ENCODE measurements around the gene PTF1A. TPM values are rescaled to one million over a fixed set of nuclear protein-coding genes. Genes with fewer than 3 reads are reported as not detected.

PTF1A gene
- total RNA-seq, 1 donor from 2014 or later = not detected

- no peak for DNase-seq (ENCODE audit: low spot score)
- Mint-ChIP-seq H3K4me3 (ENCODE audit: low read depth) (no peak overlapping the region), H3K27ac (no peak overlapping the region), H3K9me3 (no peaks in the 10 kb centered on the region), H3K36me3 (ENCODE audit: low read depth) (no peaks in the 10 kb centered on the region), H3K27me3 (ENCODE audit: low read depth) (peaks cover 70% of the 10 kb centered on the region), H3K4me1 (ENCODE audit: low read depth) (no peaks in the 10 kb centered on the region)
- intact Hi-C loops (cut with micrococcal nuclease) = loop anchor here (10.0 kb wide), 1 partner anchor 1698 kb away; no protein-coding TSS in a partner anchor
Measured at GRCh38 chr10:23192712-23193434, 761 bp downstream of the PTF1A start.

GRCh38 chr10:23193435-23194074, 1.4 kb downstream of the PTF1A start:
- H3K36me3 Mint-ChIP-seq (ENCODE audit: low read depth) = no peaks in the 10 kb centered on the region
- H3K4me1 Mint-ChIP-seq (ENCODE audit: low read depth) = no peaks in the 10 kb centered on the region
- intact Hi-C loops (cut with micrococcal nuclease) = loop anchor here (2.0 to 10.0 kb wide), 2 partner anchors 21 to 1699 kb away; no protein-coding TSS in a partner anchor
- no peak overlapping the region for H3K4me3 Mint-ChIP-seq (ENCODE audit: low read depth)
- peaks cover 70% of the 10 kb centered on the region for H3K27me3 Mint-ChIP-seq (ENCODE audit: low read depth)
- DNase-seq (ENCODE audit: low spot score) = no peak
- no peaks in the 10 kb centered on the region for H3K9me3 Mint-ChIP-seq
- H3K27ac Mint-ChIP-seq = peak overlapping the region; percentile 60

GRCh38 chr10:23194471-23194965, 2.4 kb downstream of the PTF1A start:
- H3K27me3 Mint-ChIP-seq (ENCODE audit: low read depth) = peaks cover 66% of the 10 kb centered on the region
- H3K4me1 Mint-ChIP-seq (ENCODE audit: low read depth) = no peaks in the 10 kb centered on the region
- no peak for DNase-seq (ENCODE audit: low spot score)
- no peaks in the 10 kb centered on the region for H3K9me3 Mint-ChIP-seq
- intact Hi-C loops (cut with micrococcal nuclease) = loop anchor here (2.0 to 10.0 kb wide), 2 partner anchors 22 to 1700 kb away; no protein-coding TSS in a partner anchor
- H3K36me3 Mint-ChIP-seq (ENCODE audit: low read depth) = no peaks in the 10 kb centered on the region
- no peak overlapping the region for H3K4me3 Mint-ChIP-seq (ENCODE audit: low read depth)
- H3K27ac Mint-ChIP-seq = no peak overlapping the region

GRCh38 chr10:23194966-23195845, 3.1 kb downstream of the PTF1A start:
- intact Hi-C loops (cut with micrococcal nuclease) = loop anchor here (2.0 to 10.0 kb wide), 2 partner anchors 22 to 1700 kb away; no protein-coding TSS in a partner anchor
- H3K36me3 Mint-ChIP-seq (ENCODE audit: low read depth) = no peaks in the 10 kb centered on the region
- peaks cover 68% of the 10 kb centered on the region for H3K27me3 Mint-ChIP-seq (ENCODE audit: low read depth)
- H3K4me3 Mint-ChIP-seq (ENCODE audit: low read depth) = no peak overlapping the region
- H3K27ac Mint-ChIP-seq = no peak overlapping the region
- H3K9me3 Mint-ChIP-seq = no peaks in the 10 kb centered on the region
- DNase-seq (ENCODE audit: low spot score) = no peak
- H3K4me1 Mint-ChIP-seq (ENCODE audit: low read depth) = no peaks in the 10 kb centered on the region

- intact Hi-C loops (cut with micrococcal nuclease) = loop anchor here (2.0 to 10.0 kb wide), 2 partner anchors 23 to 1701 kb away; no protein-coding TSS in a partner anchor
- H3K4me1 Mint-ChIP-seq (ENCODE audit: low read depth) = no peaks in the 10 kb centered on the region
- no peak overlapping the region for H3K4me3 Mint-ChIP-seq (ENCODE audit: low read depth)
- no peaks in the 10 kb centered on the region for H3K9me3 Mint-ChIP-seq
- no peak for DNase-seq (ENCODE audit: low spot score)
- H3K27ac Mint-ChIP-seq = no peak overlapping the region
- peaks cover 68% of the 10 kb centered on the region for H3K27me3 Mint-ChIP-seq (ENCODE audit: low read depth)
- no peaks in the 10 kb centered on the region for H3K36me3 Mint-ChIP-seq (ENCODE audit: low read depth)
Measured at GRCh38 chr10:23195846-23196600, 3.9 kb downstream of the PTF1A start.

- Mint-ChIP-seq H3K27me3 (ENCODE audit: low read depth) (peaks cover 71% of the 10 kb centered on the region), H3K9me3 (no peaks in the 10 kb centered on the region), H3K27ac (no peak overlapping the region), H3K4me1 (ENCODE audit: low read depth) (no peaks in the 10 kb centered on the region), H3K4me3 (ENCODE audit: low read depth) (no peak overlapping the region), H3K36me3 (ENCODE audit: low read depth) (no peaks in the 10 kb centered on the region)
- no peak for DNase-seq (ENCODE audit: low spot score)
- intact Hi-C loops (cut with micrococcal nuclease) = loop anchor here (10.0 kb wide), 1 partner anchor 1702 kb away; no protein-coding TSS in a partner anchor
Measured at GRCh38 chr10:23196915-23197314, 4.8 kb downstream of the PTF1A start.

- DNase-seq (ENCODE audit: low spot score) = no peak
- H3K4me1 Mint-ChIP-seq (ENCODE audit: low read depth) = no peaks in the 10 kb centered on the region
- H3K9me3 Mint-ChIP-seq = no peaks in the 10 kb centered on the region
- intact Hi-C loops (cut with micrococcal nuclease) = loop anchor here (10.0 kb wide), 1 partner anchor 1703 kb away; no protein-coding TSS in a partner anchor
- H3K36me3 Mint-ChIP-seq (ENCODE audit: low read depth) = no peaks in the 10 kb centered on the region
- no peak overlapping the region for H3K4me3 Mint-ChIP-seq (ENCODE audit: low read depth)
- no peak overlapping the region for H3K27ac Mint-ChIP-seq
- peaks cover 74% of the 10 kb centered on the region for H3K27me3 Mint-ChIP-seq (ENCODE audit: low read depth)
Measured at GRCh38 chr10:23197416-23197861, 5.3 kb downstream of the PTF1A start.

GRCh38 chr10:23198610-23198939, 6.5 kb downstream of the PTF1A start:
- intact Hi-C loops (cut with micrococcal nuclease) = loop anchor here (10.0 kb wide), 1 partner anchor 1704 kb away; no protein-coding TSS in a partner anchor
- Mint-ChIP-seq H3K36me3 (ENCODE audit: low read depth) (no peaks in the 10 kb centered on the region), H3K4me1 (ENCODE audit: low read depth) (no peaks in the 10 kb centered on the region), H3K9me3 (no peaks in the 10 kb centered on the region), H3K4me3 (ENCODE audit: low read depth) (no peak overlapping the region), H3K27ac (no peak overlapping the region), H3K27me3 (ENCODE audit: low read depth) (peaks cover 79% of the 10 kb centered on the region)
- DNase-seq (ENCODE audit: low spot score) = no peak

- intact Hi-C loops (cut with micrococcal nuclease) = loop anchor here (10.0 kb wide), 1 partner anchor 1704 kb away; no protein-coding TSS in a partner anchor
- Mint-ChIP-seq H3K4me1 (ENCODE audit: low read depth) (no peaks in the 10 kb centered on the region), H3K4me3 (ENCODE audit: low read depth) (no peak overlapping the region), H3K9me3 (no peaks in the 10 kb centered on the region), H3K36me3 (ENCODE audit: low read depth) (no peaks in the 10 kb centered on the region), H3K27ac (no peak overlapping the region), H3K27me3 (ENCODE audit: low read depth) (peaks cover 81% of the 10 kb centered on the region)
- DNase-seq (ENCODE audit: low spot score) = no peak
Measured at GRCh38 chr10:23198940-23199767, 7.0 kb downstream of the PTF1A start.

GRCh38 chr10:23199768-23200511, 7.8 kb downstream of the PTF1A start:
- H3K27ac Mint-ChIP-seq = no peak overlapping the region
- peaks cover 83% of the 10 kb centered on the region for H3K27me3 Mint-ChIP-seq (ENCODE audit: low read depth)
- H3K4me3 Mint-ChIP-seq (ENCODE audit: low read depth) = no peak overlapping the region
- DNase-seq (ENCODE audit: low spot score) = no peak
- H3K4me1 Mint-ChIP-seq (ENCODE audit: low read depth) = no peaks in the 10 kb centered on the region
- H3K9me3 Mint-ChIP-seq = no peaks in the 10 kb centered on the region
- no peaks in the 10 kb centered on the region for H3K36me3 Mint-ChIP-seq (ENCODE audit: low read depth)
- intact Hi-C loops (cut with micrococcal nuclease) = loop anchor here (2.0 to 10.0 kb wide), 2 partner anchors 855 to 1705 kb away; partner anchors contain the start of gene SPAG6

Data from activated T-helper 2 cell treated with anti-CD3 and anti-CD28 coated beads, Interferon-gamma antibody, Interleukin-2, Interleukin-4, amounts not matched to agents 10 μg/mL and 5 μg/mL and 100 μg/mL, durations not matched to agents 14 hours and 24 hours and 36 hours (primary cell).